Activated CD8-positive, alpha-beta memory T cell treated with anti-CD3 and anti-CD28 coated beads, Interleukin-2, amount 50 U/mL, for 48 hours (primary cell): ENCODE data around the gene HSPA1B.
A peak's percentile ranks its signal among the peaks of the same experiment; 100 is the strongest.
"Not testable (repeated sequence)": the region's sequence is repeated elsewhere in the genome, so short reads cannot be mapped to it uniquely, and the experiment has no call there.

Experiments
- DNase-seq: peaks from one replicate; pipeline ENCODE4 v3.0.0-alpha.2; 2020

Gene HSPA1B

DNA sequence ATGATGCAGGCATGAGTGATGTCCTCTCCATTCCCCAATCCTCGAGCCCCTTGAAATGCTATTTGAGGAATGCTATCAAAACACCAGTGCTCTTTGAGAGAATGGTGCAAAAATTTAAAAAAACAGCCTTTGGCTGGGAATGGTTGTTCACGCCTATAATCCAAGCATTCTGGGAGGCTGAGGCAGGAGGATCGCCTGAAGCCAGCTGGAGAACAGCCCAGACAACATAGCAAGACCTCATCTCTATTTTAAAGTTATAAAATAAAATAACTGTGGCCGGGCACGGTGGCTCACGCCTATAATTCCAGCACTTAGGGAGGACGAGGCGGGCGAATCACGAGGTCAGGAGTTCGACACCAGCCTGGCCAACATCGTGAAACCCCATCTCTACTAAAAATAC, 27.8 kb upstream of the HSPA1B start:
- DNase-seq, result no peak

- not testable (repeated sequence) for DNase-seq
Measured at GRCh38 chr6:31801031-31801927, 26.3 kb upstream of the HSPA1B start.

- DNase-seq, result no peak
Measured at GRCh38 chr6:31805939-31806469, 21.5 kb upstream of the HSPA1B start.

- DNase-seq, result peak; percentile 98
Measured at GRCh38 chr6:31806470-31807272, 20.9 kb upstream of the HSPA1B start, which contains the start of gene LSM2. TSS of gene LSM2 (minus strand) at chr6:31806966. CDS start at chr6:31806757, 209 bp downstream.

DNA sequence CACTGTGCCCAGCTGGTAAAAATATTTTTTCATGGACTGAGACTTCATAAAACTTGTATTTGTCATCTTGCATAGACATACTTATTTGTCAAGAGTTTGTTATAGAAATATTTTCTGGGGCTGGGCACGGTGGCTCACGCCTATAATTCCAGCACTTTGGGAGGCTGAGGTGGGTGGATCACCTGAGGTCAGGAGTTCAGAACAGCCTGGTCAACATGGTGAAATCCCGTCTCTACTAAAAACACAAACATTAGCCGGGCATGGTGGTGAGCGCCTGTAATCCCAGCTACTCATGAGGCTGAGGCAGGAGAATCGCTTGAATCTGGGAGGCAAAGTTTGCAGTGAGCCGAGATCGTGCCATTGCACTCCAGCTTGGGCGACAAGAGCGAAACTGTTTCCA, 18.9 kb upstream of the HSPA1B start:
- DNase-seq, result not testable (repeated sequence)

GRCh38 chr6:31811645-31812044, 15.9 kb upstream of the HSPA1B start:
- DNase-seq, result no peak

- no peak for DNase-seq
Measured at GRCh38 chr6:31813465-31813849, 14.1 kb upstream of the HSPA1B start.

DNA sequence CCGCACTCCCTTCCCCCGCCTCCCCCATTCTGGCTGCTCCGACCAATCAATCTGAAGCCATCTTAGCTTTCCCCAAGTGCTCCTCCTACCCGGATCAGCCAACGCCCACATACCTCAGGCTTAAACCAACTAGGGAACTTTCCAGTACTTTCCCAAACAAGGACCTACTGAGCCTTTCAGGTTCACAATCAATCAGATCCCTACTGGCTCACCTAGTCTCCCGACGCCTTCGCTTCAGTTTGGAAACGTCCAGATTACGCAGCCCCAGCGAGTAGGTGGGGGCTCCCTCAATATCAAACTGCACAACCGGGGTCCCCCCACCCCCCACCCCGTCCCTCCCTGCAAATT, 12.9 kb upstream of the HSPA1B start:
- peak; percentile 75 for DNase-seq

GRCh38 chr6:31815025-31815838, 12.3 kb upstream of the HSPA1B start, which contains the start of the genes HSPA1A and HSPA1L:
TSS of gene HSPA1A (plus strand) at chr6:31815543. CDS start at chr6:31815757, 214 bp downstream.
TSS of gene HSPA1L (minus strand) at chr6:31815283. CDS start at chr6:31811972, 3,311 bp downstream.
- DNase-seq, result peak; percentile 83

- DNase-seq, result not testable (repeated sequence)
Measured at GRCh38 chr6:31817133-31817928, 10.2 kb upstream of the HSPA1B start.

DNA sequence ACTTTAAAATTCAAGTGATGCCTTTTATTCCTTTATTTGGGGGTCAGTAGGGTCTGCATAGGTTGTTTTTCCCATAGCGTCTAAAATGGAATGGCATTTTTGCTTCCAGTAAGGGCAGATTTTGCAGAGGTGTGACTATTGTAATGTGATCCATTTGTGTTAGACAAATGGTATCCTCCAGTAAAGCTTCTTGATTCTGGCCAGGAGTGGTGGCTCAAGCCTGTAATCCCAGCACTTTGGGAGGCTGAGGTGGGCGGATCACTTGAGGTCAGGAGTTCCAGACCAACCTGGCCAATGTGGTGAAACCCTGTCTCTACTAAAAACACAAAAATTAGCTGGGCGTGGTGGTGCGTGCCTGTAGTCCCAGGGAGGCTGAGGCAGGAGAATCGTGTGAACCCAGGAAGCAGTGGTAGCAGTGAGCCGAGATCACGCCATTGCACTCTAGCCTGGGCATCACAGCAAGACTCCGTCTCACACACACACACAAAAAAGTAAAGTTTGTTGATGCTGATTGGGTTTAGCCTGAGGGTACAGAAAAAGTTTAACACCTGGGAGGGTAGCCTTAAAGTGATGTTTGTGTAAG, 9.5 kb upstream of the HSPA1B start:
- DNase-seq, result not testable (repeated sequence)

- DNase-seq, result no peak
Measured at GRCh38 chr6:31819871-31820299, 7.7 kb upstream of the HSPA1B start.

DNA sequence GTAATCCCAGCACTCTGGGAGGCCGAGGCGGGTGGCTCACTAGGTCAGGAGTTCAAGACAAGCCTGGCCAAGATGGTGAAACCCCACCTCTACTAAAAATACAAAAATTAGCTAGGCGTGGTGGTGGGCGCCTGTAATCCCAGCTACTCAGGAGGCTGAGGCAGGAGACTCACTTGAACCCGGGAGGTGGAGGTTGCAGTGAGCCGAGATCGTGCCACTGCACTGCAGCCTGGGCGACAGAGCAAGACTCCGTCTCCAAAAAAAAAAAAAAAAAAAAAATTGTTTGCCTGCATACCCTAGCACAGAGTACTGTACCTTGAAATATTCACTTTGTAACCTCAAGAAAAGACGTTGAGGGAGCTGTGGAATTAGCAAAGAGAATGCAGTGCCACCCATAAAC, 7.1 kb upstream of the HSPA1B start:
- not testable (repeated sequence) for DNase-seq

GRCh38 chr6:31821301-31822035, 6.1 kb upstream of the HSPA1B start:
- peak; percentile 87 for DNase-seq

- DNase-seq, result peak; percentile 74
Measured at GRCh38 chr6:31822036-31822821, 5.3 kb upstream of the HSPA1B start.

- DNase-seq, result not testable (repeated sequence)
Measured at GRCh38 chr6:31823592-31824196, 3.8 kb upstream of the HSPA1B start.

DNA sequence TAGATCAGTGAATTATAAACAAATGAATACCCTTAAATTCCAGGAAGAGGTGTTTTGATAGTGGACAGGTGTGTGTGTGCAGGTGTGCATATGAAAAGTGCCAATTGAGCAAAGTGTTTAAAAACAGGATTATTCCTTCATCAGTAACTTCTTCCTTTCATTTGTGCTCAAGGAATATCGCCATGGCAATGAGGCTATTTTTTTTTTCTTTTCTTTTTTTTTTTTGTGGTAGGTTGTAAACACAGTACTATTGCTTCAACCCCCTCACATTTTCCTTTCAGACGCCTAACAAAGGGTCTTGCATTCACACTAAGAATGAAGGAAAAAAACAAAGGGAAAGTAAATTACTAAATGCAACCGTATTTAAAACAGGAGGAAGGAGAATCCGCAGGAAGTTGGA, 2.0 kb upstream of the HSPA1B start:
- no peak for DNase-seq

GRCh38 chr6:31826793-31827285, 699 bp upstream of the HSPA1B start:
- DNase-seq, result no peak
